ENCODE results near the gene HMOX2.

- TF ChIP-seq, protein P1, sequence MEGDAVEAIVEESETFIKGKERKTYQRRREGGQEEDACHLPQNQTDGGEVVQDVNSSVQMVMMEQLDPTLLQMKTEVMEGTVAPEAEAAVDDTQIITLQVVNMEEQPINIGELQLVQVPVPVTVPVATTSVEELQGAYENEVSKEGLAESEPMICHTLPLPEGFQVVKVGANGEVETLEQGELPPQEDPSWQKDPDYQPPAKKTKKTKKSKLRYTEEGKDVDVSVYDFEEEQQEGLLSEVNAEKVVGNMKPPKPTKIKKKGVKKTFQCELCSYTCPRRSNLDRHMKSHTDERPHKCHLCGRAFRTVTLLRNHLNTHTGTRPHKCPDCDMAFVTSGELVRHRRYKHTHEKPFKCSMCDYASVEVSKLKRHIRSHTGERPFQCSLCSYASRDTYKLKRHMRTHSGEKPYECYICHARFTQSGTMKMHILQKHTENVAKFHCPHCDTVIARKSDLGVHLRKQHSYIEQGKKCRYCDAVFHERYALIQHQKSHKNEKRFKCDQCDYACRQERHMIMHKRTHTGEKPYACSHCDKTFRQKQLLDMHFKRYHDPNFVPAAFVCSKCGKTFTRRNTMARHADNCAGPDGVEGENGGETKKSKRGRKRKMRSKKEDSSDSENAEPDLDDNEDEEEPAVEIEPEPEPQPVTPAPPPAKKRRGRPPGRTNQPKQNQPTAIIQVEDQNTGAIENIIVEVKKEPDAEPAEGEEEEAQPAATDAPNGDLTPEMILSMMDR (IDR thresholded peaks at IDR 0.05) = no peak
- TF ChIP-seq SIN3A (IDR thresholded peaks at IDR 0.05; ENCODE audit: borderline replicate concordance, insufficient read depth, low read depth, low read length) = no peak
- TF ChIP-seq REST (IDR thresholded peaks at IDR 0.05; ENCODE audit: insufficient read depth in 1 of 2, low read depth in 2 of 2, low read length in 1 of 2) = no peak
Observed at GRCh38 chr16:4450430-4450829, 25.8 kb upstream of the HMOX2 start.

Data from Panc1 (cell line).